DLD1 (cell line): ENCODE data around the gene RAET1L.
"Not testable (repeated sequence)": the region's sequence is repeated elsewhere in the genome, so short reads cannot be mapped to it uniquely, and the experiment has no call there.

Experiments used
- in situ Hi-C: cut with HindIII; loops from 2 replicates; pipeline ENCODE4 v1.10.0; 2017; ENCODE audit warnings: low sequenced_read_pairs

The RAET1L gene

DNA sequence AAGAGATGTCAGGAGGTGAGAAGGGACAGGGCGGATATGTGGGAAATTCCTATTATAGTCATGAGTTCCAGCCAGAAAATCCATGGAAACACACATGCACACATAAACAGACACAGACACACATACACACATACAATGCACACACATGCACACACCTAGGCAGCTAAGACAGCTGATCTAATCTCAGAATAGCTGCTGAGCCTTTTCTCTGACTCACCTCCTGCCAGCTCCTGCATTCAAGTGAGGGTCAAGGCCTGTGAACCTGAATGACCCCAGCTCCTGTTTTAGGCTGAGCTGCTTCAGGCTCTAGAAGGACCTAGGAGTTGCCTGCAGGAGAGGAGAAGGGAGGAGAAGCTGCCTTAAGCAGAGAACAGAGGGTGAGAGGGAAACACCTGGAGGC, 21.6 kb upstream of the RAET1L start:
- in situ Hi-C loops = no loop called here

DNA sequence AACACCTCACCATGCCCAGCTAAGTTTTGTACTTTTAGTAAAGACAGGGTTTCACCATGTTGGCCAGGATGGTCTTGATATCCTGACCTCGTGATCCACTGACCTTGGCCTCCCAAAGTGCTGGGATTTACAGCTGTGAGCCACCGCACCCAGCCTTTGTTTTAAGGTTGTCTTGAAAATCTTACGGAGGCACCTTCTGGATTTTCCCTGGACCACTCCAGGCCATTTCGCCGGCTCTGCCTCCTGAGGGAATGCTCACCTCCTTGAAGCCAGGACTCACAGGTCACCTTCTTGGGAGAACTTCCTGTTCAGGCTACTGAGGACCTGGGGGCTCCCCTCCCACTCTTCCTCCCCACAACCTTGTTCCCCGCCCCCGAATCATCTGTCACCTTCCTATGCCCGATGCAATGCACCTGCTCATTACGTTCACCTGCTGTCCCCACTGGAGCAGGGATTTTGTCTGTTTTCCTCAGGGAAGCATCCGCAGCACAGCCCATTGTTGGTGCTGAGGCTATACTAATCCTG, 19.4 kb upstream of the RAET1L start:
- in situ Hi-C loops = no loop called here

DNA sequence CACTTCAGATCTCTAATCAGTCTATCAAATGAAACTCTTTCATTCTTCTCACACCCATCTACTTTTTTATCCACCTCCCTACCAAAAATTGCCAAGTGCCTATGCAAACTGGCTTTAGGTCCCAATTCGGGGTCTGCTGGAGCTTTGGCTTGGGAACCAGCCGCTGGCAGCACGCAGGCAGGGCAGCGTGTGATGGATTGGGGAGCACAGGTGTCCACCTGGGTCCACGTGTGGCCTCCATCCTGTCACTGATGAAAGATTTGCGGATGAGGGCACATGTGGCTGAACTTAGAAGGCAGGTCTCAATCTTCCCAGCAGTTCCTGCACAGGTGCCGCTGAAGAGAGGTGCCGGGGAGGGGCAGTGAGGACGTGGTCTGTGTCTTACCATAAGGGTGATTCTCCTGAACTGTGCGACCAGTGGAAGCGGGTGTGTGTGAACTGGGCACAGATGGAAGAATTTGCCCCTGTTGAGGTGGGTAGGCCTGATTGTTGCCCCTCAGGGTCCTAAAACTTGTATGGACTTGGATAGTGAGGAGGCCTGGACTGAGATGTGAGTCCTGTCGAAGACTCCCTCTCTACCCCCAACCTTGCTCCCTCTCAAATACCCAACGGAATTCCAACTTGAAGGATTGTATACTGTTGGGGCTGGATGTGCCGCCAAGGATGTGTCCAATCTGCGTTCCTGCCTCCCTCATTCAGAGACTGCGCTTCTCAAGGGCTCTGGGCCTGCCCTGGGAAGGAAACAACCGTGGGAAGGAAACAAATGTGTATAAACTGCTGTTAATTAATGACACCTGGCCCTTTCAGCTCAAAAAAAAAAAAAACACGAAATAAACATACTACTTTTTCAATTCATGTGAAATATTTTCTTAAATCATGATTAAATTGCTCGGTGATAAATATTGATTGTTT, 18.4 kb upstream of the RAET1L start:
- in situ Hi-C loops = no loop called here

DNA sequence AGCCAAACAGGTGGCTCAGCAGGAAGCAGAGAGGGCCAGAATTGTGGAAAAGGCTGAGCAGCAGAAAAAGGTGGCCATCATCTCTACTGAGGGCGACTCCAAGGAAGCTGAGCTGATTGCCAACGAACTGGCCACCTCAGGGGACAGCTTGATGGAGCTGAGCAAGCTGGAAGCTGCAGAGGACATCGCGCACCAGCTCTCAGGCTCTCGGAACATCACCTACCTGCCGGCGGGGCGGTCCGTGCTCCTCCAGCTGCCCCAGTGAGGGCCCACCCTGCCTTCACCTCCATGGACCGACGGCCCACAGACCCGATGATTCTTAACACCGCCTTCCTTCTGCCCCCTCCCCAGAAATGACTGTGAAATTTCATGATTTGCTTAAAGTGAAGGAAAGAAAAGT, 17.8 kb upstream of the RAET1L start:
- in situ Hi-C loops = no loop called here

DNA sequence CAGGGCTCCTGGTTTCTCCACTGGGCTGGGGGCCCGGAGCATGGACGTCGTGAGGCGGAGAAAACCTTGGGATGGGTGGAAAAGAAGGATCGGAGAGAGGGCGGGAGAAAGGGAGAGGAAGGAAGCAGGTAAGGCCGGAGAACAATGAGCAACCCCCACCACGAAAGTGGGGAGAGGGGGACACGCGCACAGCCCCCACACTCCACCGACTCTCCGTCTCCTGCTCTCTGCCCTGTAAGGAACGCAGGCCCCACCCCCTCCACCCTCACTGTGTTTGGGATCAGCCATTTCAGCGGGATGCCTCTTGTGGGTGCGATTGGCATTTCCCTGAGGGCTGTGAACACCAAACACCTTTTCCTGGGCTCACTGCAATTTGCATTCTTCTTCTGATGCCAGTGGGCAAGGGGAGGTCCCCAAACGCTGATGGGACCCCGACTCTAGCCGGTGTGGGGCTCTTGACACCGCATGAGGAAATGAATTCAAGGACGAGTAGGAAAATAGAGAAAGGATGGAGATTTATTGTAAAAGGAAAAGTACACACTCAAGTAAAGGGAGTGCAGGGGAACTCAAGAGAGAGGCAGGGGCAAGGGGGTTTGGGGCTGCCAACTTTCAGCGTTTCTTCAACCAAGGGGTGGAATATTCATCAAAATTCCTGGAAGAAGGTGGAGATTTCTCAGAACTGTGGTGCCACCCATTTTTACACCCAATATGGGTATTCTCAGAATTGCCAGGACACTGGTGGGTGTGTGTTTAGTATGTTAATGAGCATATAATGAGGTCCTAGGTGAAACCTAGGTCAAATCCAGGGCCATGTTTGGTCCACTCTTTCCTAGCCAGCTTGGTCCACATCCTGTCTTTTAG, 13.1 kb upstream of the RAET1L start:
- in situ Hi-C loops = no loop called here

DNA sequence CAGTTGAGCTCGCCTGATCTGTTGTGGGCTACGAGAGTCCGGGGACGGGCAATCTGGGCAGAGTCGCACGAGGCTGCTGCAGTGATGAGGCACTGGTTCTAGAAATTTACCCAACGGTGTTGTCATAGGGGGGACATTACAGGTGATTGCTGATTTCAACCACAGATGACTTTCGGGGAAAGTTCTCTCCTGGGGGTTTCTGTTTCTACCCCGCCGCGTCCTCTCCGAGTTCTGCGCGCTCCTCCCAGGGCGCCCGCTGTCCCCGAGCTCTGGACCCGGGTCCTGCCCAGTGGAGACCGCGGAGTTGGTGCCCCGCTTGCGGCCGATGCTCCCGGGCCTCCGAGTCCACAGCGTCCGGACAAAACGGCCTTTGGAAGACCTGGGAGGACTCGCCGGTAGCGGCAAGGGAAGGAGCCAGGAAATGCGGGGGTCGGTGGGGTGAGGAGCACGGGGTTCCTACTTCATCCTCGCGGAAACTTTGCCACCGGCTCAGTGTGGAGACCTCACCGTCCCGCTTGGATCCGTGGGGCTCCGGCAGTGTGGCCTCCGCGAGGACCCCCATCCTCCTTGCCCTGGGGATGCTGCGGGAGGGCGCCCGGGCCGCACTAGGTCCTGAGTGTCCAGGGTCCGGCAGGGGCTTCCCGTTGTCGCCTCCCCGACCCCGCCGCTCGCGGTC, 12.3 kb upstream of the RAET1L start:
- in situ Hi-C loops = no loop called here

DNA sequence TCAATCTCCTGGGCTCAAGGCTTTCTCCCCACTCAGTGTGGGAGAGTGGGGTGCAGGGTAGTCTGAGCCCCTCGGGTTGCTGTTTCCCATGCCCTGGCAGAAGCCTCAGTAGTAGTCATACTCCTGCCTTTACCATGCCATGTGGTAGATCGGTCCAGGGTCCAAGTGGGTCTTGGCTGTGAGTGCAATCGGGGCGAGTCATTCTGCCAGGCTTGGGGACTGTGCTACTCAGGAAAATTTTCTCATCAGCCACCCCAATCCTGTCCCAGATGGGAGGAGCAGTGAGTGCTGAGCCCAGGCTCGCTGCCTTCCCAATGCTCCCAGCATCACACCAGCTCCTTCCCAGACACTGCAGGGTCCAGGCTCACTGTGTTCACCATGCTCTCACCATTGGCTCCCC, 10.7 kb upstream of the RAET1L start:
- in situ Hi-C loops = no loop called here

DNA sequence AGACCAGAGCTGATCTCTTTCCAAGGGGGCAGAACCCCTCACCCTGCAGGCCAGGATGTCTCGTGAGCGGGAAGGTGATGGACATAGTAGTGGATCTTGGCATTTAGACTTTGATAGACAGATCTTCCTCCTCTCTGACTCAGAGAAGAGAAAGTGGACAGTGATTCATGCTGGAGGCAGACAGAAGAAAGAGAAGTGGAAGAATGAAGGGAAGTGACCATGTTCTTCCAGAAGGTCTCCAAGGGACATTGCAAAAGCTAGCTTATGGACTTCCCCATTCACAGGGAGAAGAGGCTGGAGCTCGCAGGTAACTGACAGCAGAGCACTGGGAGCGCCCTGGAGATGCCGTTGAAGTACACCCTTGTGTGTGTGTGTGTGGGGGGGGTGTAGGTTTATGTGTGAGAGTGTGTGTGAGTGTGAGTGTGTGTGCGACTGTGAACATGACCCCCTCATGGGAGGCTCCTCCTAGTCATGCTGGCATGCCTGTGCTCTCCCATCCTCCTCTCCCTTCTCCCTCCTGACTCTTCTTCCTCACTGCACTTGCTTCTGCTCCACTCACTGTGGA, 8.0 kb upstream of the RAET1L start:
- in situ Hi-C loops = no loop called here

DNA sequence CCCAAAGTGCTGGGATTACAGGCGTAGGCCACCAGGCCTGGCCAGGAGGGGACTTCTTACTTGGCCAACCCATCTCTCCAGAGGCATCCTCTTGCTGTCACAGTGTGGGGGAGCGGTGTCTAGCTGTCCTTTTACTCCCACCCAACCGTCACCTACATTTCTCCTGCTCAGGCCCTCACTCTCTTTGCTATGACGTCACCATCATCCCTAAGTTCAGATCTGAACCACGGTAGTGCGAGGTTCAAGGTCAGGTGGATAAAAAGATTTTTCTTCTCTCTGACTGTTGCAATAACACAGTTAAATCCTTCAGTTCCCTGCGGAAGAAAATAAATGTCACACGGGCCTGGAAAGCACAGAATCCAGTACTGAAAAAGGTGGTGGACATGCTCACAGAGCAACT, 7.3 kb upstream of the RAET1L start:
- in situ Hi-C loops = no loop called here

DNA sequence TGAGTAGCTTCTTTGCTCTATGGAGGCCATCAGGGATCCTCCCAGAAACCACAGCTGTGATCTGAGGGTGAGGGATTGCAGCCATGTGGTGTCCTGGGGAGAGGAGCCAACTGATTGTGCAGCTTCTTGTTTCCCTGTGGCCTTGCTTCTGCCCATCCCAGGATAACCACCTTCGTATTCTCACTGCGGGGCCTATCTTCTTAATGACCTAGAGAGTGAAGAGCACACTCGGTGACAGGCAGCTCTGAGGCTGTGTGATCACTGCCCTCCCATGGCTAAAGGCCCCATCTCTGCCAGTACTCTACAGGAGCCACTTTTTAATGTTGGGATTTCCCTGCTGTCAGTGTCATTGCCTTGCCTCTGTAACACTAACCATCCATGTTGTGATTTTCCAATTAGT, 5.3 kb upstream of the RAET1L start:
- in situ Hi-C loops = no loop called here

DNA sequence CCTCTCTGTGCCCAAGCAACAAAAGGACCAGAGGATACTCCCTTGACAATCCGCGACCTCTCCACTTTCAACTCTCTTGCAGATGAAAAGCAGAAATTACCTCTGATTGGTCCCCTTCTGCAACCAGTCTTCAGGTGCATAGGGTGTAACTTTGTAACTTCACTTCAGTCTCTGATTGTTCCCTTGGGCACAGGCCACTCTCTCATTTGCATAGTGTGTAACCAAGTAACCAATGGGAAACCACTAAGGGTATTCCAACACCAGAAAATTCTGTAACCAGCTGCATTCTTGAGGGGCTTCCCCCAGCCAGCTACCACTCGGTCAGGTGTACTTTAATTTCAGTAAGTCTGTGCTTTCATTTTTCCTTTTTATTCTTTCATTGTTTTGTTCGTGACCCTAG, 4.4 kb upstream of the RAET1L start:
- in situ Hi-C loops = no loop called here

DNA sequence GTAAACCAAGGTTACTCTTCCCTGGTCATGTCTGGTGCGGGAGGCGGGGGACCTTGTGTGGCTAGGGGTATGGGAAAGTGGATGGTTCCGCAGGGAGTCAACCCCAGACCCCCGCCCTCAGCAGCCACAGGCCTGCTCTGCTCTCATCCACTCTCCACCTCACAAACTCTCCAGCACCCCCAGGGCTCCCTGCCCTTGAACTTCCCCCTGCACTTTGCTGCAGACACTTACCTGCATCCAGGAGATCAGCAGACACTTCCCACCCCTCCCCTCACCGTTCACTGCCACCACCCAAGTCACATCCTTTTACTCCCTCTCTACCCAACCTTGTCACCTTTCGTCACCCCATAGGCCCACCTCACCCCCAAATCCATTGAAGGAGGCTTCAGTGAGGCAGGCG, 3.9 kb upstream of the RAET1L start:
- in situ Hi-C loops = no loop called here

DNA sequence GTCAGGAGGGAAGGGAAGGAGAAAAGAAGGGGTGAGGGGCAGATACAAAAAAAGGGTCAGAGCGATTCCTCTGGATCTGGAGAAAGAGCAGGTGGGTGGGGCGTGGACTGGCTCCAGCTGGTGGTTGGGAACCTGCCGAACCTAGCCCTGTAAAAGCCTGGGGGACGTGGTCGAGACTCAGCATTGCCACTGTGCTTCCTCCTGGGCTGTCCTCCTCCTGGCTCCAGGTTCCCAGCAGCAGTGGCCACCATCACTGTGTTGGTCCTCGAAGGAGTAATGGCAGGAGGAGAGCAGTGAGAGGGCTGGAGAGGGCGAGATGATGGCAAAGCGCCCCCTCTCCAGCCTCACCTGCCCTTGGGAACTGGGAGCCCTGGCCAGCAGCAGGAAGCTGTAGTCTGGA, 3.5 kb upstream of the RAET1L start:
- in situ Hi-C loops = no loop called here

DNA sequence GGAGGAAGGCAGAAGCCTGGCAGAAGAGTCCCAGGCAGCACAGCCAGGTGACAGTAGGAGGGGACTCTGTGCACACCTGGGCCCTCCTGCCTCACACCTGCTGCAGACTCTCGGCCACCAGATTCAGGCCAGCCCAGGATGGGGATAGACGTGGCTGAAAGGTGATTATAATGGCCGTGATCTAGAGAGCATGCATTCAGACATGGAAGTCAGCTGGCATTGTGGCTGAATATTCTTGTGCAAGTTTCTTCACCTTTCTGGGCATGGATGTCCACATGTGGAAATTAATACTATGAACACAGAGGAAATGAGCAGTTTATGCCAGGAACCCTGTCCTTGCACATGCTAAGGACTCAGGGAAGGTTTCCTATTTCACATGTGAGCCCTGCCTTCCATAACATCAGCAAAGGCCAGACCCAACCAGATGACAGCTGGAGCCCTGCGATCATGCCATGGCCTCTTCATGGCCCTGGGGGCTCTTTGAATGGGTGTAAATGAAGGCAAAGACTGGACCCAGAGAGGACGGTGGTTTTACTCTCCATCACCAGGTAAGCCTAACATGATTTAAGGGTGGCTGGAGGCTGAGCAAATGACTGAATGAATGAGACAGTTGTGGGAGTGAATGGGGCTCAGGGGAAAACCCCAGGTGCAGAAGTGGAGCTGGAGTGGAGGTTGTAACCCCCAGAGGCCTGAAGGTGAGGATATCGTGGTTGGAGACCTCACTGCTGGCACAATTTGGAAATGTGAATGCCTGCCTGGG, 2.7 kb upstream of the RAET1L start:
- in situ Hi-C loops = no loop called here

DNA sequence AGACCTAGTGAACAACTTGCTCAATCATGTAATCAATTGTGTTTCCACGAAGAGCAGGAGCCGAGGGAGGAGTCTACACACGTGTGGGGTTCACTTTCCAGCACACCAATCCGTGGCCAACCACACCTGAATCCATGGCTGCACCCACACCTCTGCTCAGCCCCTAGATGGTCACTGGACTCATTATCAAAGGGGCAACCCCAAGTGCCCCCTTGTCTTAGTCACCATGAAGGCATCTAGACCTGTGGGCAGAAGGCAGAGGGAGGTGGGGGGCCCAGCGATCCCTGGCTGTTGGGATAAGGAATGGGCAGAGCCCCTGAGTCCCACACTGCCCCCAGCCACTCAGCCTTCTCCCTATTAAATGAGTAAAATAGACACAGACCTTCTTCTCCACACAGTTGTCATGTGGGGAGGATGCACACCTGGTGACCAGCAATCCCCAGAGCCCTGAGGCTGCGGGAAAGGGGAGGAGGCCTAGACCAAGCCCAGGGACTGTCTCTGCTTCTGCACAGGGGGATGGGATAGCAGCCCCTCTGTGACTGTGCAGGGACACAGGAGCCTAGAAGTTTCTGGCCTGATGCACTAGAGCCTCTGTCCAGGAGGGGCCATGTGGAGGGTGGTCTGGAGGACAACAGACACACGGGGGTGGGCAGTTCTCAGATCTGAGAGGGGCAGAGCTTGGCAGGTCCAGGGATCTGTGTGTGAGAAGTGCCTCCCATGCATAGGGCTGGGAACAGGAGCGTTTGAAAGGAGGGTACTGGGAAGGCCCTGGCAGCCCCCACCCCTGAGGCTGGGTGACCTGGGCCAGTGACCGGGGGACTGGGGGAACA, 1.9 kb upstream of the RAET1L start:
- in situ Hi-C loops = no loop called here

DNA sequence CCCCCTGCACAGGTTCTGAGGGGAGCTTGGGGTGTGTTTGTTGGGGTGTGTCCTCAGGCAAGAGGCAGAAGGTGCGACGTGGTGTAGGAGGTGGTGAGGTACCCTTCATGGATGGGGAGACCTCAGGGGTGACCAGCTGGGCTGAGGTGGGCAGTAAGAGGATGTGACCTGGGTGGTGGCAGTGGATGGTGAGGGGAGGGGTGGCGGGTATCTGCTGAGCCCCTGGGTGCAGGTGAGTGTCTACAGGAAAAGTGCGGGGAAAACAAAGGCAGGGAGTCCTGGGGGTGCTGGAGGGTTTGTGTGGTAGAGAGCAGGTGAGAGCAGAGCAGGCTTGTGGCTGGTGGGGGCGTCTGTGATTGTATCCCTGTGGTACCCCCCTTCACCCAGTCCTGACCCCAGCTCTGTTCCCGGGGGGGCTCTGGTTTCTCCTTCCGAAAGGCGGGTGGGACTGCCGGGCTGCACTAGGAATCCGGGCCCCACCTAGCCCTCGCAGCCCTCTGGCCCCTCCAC, 631 bp downstream of the RAET1L start:
- in situ Hi-C loops = no loop called here

DNA sequence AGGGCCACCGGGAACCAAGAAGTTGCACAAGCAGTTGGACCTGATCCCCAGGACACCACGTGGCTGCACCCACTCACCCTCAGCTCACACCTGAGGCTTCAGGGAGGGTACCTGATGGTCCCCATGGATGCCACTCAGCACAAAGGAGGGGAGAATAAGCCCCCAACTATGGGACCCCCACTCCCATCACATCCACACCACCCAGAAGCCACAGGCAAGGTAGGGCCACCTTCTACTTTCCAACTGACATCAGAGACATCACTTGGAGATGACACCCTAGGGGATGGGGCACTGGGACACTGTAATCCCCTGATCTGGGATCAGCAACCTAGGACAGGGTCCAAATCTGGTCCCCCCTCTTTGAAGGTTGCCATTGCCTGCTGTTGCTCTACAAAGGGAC, 1.3 kb downstream of the RAET1L start:
- in situ Hi-C loops = not testable (repeated sequence)

DNA sequence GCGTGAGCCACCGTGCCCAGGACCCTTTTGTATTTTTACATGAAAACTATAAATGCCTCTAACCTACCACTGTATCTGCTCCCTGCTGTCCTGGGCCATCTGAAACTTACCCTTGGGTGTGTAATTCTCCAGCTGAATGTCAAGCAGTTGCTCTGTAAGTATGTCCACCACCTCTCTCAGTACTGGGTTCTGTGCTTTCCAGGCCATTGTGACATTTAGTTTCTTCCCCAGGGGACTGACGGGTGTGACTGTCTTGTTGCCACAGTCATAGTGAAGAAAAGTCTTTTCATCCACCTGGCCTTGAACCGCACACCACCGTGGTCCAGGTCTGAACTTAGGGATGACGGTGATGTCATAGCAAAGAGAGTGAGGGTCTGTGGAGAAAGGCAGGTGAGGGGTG, 3.5 kb downstream of the RAET1L start:
- in situ Hi-C loops = not testable (repeated sequence)
